Smooth muscle cell (in vitro differentiated cells): ENCODE results near the gene TMEM135. TPM values are rescaled to one million over a fixed set of nuclear protein-coding genes. Genes with fewer than 3 reads are reported as not detected.
"Not testable (repeated sequence)": the region's sequence is repeated elsewhere in the genome, so short reads cannot be mapped to it uniquely, and the experiment has no call there.

ENCODE experiments used
- DNase-seq: peaks from one replicate; lab custom pipeline; 2025; ENCODE audit not compliant: unreplicated experiment; lab: John Stamatoyannopoulos, UW
- H2AFZ ChIP-seq: fragments of 200-600 bp; sonication (generic); 2 replicates; pipeline ENCODE4 v1.6.0; 2016; ENCODE audit warnings: antibody characterized with exemption, low read depth, mild to moderate bottlenecking
- H3F3A ChIP-seq: fragments of 200-600 bp; sonication (generic); 2 replicates; pipeline ENCODE4 v1.6.0; 2017; ENCODE audit warnings: antibody characterized with exemption, low read depth
- H3K27ac ChIP-seq: fragments of 200-600 bp; sonication (generic); 2 replicates; pipeline ENCODE4 v1.5.1; 2016; ENCODE audit warnings: low read depth, mild to moderate bottlenecking
- H3K27me3 ChIP-seq: fragments of 200-600 bp; sonication (generic); 2 replicates; pipeline ENCODE4 v1.6.1; 2016; ENCODE audit warnings: low read depth, mild to moderate bottlenecking
- H3K36me3 ChIP-seq: fragments of 200-600 bp; sonication (generic); 2 replicates; pipeline ENCODE4 v1.5.1; 2016; ENCODE audit warnings: low read depth
- H3K4me1 ChIP-seq: fragments of 200-600 bp; sonication (generic); 2 replicates; pipeline ENCODE4 v1.5.1; 2016; ENCODE audit warnings: low read depth
- H3K4me2 ChIP-seq: fragments of 200-600 bp; sonication (generic); 2 replicates; pipeline ENCODE4 v1.6.0; 2016; ENCODE audit warnings: mild to moderate bottlenecking
- H3K4me3 ChIP-seq: fragments of 200-600 bp; sonication (generic); 2 replicates; pipeline ENCODE4 v1.5.1; 2016; ENCODE audit warnings: mild to moderate bottlenecking
- H3K79me2 ChIP-seq: fragments of 200-600 bp; sonication (generic); 2 replicates; pipeline ENCODE4 v1.6.0; 2016; ENCODE audit warnings: low read depth, mild to moderate bottlenecking
- H3K9ac ChIP-seq: fragments of 200-600 bp; sonication (generic); 2 replicates; pipeline ENCODE4 v1.6.0; 2016; ENCODE audit warnings: low read depth
- H3K9me3 ChIP-seq: fragments of 200-600 bp; sonication (generic); replicated peaks from 2 replicates; pipeline ENCODE4 v1.5.1; 2016; ENCODE audit warnings: low read depth
- H4K20me1 ChIP-seq: fragments of 200-600 bp; sonication (generic); 2 replicates; pipeline ENCODE4 v1.6.0; 2016; ENCODE audit warnings: low read depth
- CTCF ChIP-seq: fragments of 200-600 bp; sonication (generic); IDR thresholded peaks from 2 replicates; pipeline ENCODE4 v1.5.1; 2017; ENCODE audit warnings: borderline replicate concordance, mild to moderate bottlenecking, antibody characterized with exemption; ENCODE audit not compliant: insufficient read depth, poor library complexity, severe bottlenecking
- WGBS: methylation state at CpG from one replicate; pipeline ENCODE4 v1.1.7; 2016; ENCODE audit warnings: low lambda C conversion rate; 5-methylcytosine and 5-hydroxymethylcytosine counted together
- polyA plus RNA-seq: library from polyadenylated mRNA; unstranded; fragments of >200 nt; fragmentation: Nextera tagmentation; extraction: Ambion mirVana; gene quantifications from 2 replicates; pipeline ENCODE4 v1.2.1, GENCODE V29; 2016
- total RNA-seq: library from RNA; depleted of rRNA; stranded (reverse); fragments of >200 nt; gene quantifications from 2 replicates; pipeline ENCODE4 v1.2.3, GENCODE V29; 2014

TMEM135 gene
- total and polyA plus RNA-seq, 2 experiments from 2014 or later = 12.4 to 21.7 TPM

- H3K27ac ChIP-seq = no peak overlapping the region
- H2AFZ ChIP-seq = no peak overlapping the region
- DNase-seq = no peak
- H3K4me1 ChIP-seq = peaks cover 9% of the 10 kb centered on the region
- no peak overlapping the region for H3K9ac ChIP-seq
- no peaks in the 10 kb centered on the region for H3K36me3 ChIP-seq
- no peak overlapping the region for H3K4me3 ChIP-seq
- H3K4me2 ChIP-seq = no peak overlapping the region
- no peaks in the 10 kb centered on the region for H3K27me3 ChIP-seq
- H3K9me3 ChIP-seq = peaks cover 5% of the 10 kb centered on the region
- TF ChIP-seq CTCF = no peak
- no peaks in the 10 kb centered on the region for H3F3A ChIP-seq
- 89% methylated on average over 3 of the region's 3 CpGs for WGBS
- no peaks in the 10 kb centered on the region for H4K20me1 ChIP-seq
- no peaks in the 10 kb centered on the region for H3K79me2 ChIP-seq
These were observed 15.0 kb upstream of the TMEM135 start for GRCh38 chr11:87022738-87023137.

- not testable (repeated sequence) for H3K27me3 ChIP-seq, H3K4me2 ChIP-seq, H3K4me3 ChIP-seq, H3K79me2 ChIP-seq, DNase-seq, H3K27ac ChIP-seq, H3F3A ChIP-seq, H3K36me3 ChIP-seq, H4K20me1 ChIP-seq, H3K4me1 ChIP-seq, H3K9me3 ChIP-seq, H2AFZ ChIP-seq, H3K9ac ChIP-seq
- 97% methylated on average over 1 of the region's 1 CpG for WGBS
These were observed 11.3 kb upstream of the TMEM135 start for GRCh38 chr11:87026415-87026814.

- Histone ChIP-seq H3F3A (no peaks in the 10 kb centered on the region), H3K27me3 (no peaks in the 10 kb centered on the region), H3K4me3 (no peak overlapping the region), H2AFZ (peak overlapping the region; percentile 21), H3K36me3 (no peaks in the 10 kb centered on the region), H3K4me2 (no peak overlapping the region), H3K9me3 (peaks cover 5% of the 10 kb centered on the region), H3K4me1 (peaks cover 9% of the 10 kb centered on the region), H3K27ac (no peak overlapping the region), H4K20me1 (no peaks in the 10 kb centered on the region), H3K79me2 (no peaks in the 10 kb centered on the region), H3K9ac (no peak overlapping the region)
- WGBS = 72% methylated on average over 5 of the region's 5 CpGs
- no peak for DNase-seq
- TF ChIP-seq CTCF = no peak
These were observed 7.2 kb upstream of the TMEM135 start for GRCh38 chr11:87030458-87031054.

- 75% methylated on average over 3 of the region's 3 CpGs for WGBS
These were observed 6.1 kb upstream of the TMEM135 start for GRCh38 chr11:87031433-87032170.

More at GRCh38 chr11:87031433-87032170, 6.1 kb upstream of the TMEM135 start:
- Histone ChIP-seq H3K4me3 (no peak overlapping the region), H3K27me3 (no peaks in the 10 kb centered on the region), H3K9me3 (no peaks in the 10 kb centered on the region), H3K27ac (no peak overlapping the region), H3K9ac (no peak overlapping the region), H3K36me3 (no peaks in the 10 kb centered on the region), H3F3A (no peaks in the 10 kb centered on the region), H3K4me1 (peaks cover 11% of the 10 kb centered on the region), H3K4me2 (no peak overlapping the region), H2AFZ (peak overlapping the region; percentile 21), H3K79me2 (no peaks in the 10 kb centered on the region), H4K20me1 (no peaks in the 10 kb centered on the region)
- TF ChIP-seq CTCF = no peak
- DNase-seq = no peak
